GM12872 (cell line): Measurements from ENCODE around the gene KRTAP10-3.

Experiments
- TF ChIP-seq, protein P1 (sequence below): IDR thresholded peaks from 3 replicates; pipeline ENCODE4 v1.5.1; 2011; ENCODE audit warnings: low read depth, mild to moderate bottlenecking, low read length, moderate library complexity; ENCODE audit not compliant: insufficient read depth

The KRTAP10-3 gene

GRCh38 chr21:44564099-44564498 is 5.5 kb upstream of the KRTAP10-3 start:
- TF ChIP-seq, protein P1, sequence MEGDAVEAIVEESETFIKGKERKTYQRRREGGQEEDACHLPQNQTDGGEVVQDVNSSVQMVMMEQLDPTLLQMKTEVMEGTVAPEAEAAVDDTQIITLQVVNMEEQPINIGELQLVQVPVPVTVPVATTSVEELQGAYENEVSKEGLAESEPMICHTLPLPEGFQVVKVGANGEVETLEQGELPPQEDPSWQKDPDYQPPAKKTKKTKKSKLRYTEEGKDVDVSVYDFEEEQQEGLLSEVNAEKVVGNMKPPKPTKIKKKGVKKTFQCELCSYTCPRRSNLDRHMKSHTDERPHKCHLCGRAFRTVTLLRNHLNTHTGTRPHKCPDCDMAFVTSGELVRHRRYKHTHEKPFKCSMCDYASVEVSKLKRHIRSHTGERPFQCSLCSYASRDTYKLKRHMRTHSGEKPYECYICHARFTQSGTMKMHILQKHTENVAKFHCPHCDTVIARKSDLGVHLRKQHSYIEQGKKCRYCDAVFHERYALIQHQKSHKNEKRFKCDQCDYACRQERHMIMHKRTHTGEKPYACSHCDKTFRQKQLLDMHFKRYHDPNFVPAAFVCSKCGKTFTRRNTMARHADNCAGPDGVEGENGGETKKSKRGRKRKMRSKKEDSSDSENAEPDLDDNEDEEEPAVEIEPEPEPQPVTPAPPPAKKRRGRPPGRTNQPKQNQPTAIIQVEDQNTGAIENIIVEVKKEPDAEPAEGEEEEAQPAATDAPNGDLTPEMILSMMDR: no peak

GRCh38 chr21:44557491-44558328 is 885 bp downstream of the KRTAP10-3 start:
- TF ChIP-seq, protein P1: no peak

DNA sequence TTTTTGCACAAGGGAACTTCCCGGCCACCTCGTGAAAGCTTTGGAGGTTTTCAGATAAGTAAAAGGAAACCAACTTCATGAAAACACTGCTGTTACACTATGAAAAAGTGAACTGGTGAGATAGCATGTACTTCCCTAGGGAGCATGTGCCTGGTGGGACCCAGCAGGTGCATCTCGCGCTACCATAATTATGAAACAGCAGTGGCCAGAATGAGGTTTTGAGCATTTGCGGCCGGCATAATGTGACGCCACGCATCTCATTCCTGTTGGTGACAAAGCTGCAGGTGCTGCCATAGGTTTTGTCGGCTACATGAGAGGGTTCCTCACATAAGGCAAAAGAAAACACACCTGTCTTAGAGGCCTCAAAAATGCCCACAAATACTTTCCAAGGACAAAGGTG is 1.7 kb downstream of the KRTAP10-3 start:
- TF ChIP-seq, protein P1: no peak

DNA sequence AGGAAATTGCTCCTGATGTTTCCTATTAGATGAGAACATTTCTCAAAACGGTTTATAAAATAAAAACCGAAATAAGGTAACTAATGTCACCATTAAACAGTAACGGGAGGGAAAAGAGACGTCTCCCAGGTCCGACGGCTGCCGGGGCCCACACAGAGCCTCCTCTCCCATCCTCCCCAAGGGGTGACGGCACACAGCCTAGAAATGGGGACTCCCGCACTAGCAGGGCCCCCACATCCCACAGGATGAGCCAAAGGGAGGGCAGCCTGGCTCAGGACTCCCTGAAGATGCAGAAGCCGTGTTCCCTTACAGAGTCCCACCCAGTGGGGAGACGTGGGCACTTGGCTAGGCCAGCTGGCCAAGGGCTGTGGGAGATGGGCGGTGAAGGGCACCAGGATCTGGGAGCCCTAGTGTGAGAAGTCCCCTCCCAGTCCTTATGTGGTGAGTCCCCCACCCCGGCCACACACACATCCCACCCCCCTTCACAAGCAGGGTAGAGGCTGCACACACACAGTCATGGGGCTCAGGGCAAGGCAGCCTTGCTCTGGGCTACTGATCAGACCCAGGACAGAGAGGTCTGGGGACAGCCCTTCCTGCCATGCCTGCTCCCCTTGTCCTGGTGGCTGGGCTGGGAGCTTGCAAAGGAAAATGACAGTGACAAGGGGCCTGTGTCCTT is 3.3 kb downstream of the KRTAP10-3 start:
- TF ChIP-seq, protein P1: no peak

DNA sequence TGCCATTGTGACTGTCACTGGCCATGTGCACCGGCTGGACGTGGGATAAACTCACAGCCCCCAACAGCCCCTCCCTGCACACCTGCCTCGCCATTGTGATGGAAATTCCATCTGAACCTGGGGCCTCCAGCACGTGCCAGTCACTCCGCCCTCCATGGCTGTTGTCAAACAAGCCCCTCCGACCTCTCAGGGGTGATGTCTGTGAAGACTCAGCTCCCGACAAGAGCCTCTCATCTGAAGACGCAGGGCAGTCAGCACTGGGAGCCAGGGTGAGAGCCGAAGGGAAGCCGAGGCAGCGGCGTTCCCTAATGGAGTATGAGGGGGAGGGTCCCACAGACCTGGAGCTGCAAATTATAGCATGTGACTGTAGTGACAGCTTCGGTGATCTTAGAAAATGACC is 5.9 kb downstream of the KRTAP10-3 start:
- TF ChIP-seq, protein P1: no peak

DNA sequence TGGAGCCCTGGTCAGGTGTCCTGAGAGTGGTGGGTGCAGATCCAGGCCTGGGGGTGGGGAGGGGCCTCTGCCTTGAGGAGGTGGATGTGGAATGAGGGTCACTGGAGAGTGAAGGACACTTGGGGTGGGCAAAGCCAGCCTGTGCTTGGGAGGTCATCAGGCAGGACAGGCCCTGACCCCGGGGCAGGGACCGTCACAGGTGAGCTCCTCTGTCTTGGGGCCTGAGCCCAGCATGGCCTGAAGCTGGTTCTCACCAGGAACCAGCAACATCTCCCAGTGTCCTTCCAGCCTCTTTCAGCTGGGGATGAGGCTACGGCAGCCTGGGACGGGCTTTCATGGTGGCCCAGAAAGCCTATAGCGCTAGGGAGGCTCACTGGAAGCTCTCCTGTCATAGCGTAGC is 6.5 kb downstream of the KRTAP10-3 start:
- TF ChIP-seq, protein P1: no peak

DNA sequence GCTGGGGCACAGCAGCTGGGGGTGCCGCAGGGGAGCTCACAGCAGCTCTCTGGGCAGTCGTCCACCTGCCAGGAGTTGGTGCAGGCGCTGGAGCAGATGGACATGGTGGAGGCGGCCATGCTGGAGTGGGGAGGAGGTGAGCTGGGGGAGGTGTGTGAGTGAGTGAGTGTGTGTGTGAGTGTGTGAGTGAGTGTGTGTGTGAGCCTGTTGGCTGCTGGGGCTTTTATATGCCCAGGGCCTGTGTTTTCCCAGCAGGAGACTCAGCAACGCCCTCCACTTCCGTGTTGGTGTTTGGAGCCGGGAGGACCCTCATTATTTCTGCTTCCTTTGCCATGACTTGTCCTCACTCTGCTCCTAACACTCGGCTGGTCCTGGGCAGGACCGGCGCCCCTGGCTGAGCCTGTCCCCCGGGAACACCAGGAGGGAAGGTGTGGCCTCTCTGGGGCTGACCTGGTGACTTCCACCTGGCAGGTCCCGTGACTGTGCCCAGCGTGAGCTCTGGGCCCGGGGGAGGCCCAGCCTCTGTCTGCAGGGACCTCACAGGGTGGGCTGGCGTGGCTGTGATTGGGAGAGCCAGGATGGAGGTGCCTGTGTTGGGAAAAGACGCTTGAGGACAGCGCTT is 7.1 kb downstream of the KRTAP10-3 start, which contains the start of gene KRTAP10-2:
Gene KRTAP10-2, minus strand, starts transcription at position 166 of the 622 bp plus-strand sequence. Its CDS starts 47 bp downstream, at position 119.
- TF ChIP-seq, protein P1: no peak
